IgD-negative memory B cell (primary cell): ENCODE results near the gene PKNOX2. TPM values are rescaled to one million over a fixed set of nuclear protein-coding genes. Genes with fewer than 3 reads are reported as not detected.

Experiments used
- H3K27ac Mint-ChIP-seq, 3 donors: one replicate each; pipeline ENCODE4 v1.8.0; 2020 to 2022; ENCODE audit warnings: mild to moderate bottlenecking in 3 of 3, mixed read lengths in 3 of 3, moderate library complexity in 1 of 3
- H3K27me3 Mint-ChIP-seq: one replicate; pipeline ENCODE4 v1.8.0; 2021; ENCODE audit warnings: mixed read lengths
- H3K36me3 Mint-ChIP-seq: one replicate; pipeline ENCODE4 v1.8.0; 2020; ENCODE audit warnings: mild to moderate bottlenecking, mixed read lengths
- H3K4me1 Mint-ChIP-seq, 3 donors: one replicate each; pipeline ENCODE4 v1.8.0; 2020 to 2022; ENCODE audit warnings: mixed read lengths in 3 of 3, mild to moderate bottlenecking in 1 of 3
- H3K4me3 Mint-ChIP-seq, 4 donors: one replicate each; pipeline ENCODE4 v1.8.0; 2020 to 2022; ENCODE audit warnings: mild to moderate bottlenecking in 4 of 4, mixed read lengths in 4 of 4, moderate library complexity in 3 of 4
- H3K9me3 Mint-ChIP-seq, 3 donors: one replicate each; pipeline ENCODE4 v1.8.0; 2020 to 2021; ENCODE audit warnings: mixed read lengths in 3 of 3, mild to moderate bottlenecking in 1 of 3
- polyA plus RNA-seq: library from polyadenylated mRNA; unstranded; fragments of 300-500 nt; fragmentation: Illumina TruSeq; gene quantifications from one replicate; pipeline ENCODE4 v1.2.3, GENCODE V29; 2021

PKNOX2 gene
- polyA plus RNA-seq, 1 donor from 2014 or later, result not detected

DNA sequence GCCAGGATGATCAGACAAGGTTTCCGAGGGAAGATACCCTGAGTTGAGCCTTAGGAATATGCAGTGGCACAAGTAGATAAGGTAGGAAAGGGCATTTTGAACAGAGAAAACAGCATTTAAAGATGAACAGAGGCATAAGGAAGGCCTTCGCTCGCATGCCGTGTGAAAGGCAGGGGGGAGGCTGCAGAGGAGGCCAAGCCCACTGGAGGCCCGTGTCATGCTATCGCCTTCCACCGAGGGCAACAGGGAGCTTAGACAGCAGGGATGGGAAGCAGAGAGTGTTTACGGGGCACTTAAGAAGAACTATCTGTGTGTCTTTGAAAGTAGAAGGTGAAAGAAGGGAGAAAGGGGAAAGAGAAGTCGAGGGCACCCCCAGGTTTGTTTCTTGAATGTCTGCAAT lies 148.3 kb downstream of the PKNOX2 start:
- Mint-ChIP-seq H3K4me1 (peaks cover 0 to 2% (median 0%) of the 10 kb centered on the region in 3 donors), H3K27me3 (peaks cover 17% of the 10 kb centered on the region), H3K4me3 (no peak overlapping the region), H3K9me3 (peaks cover 0 to 8% (median 2%) of the 10 kb centered on the region in 3 donors), H3K36me3 (no peaks in the 10 kb centered on the region), H3K27ac (peak overlapping the region in 1 of 3 donors; percentile 92)

DNA sequence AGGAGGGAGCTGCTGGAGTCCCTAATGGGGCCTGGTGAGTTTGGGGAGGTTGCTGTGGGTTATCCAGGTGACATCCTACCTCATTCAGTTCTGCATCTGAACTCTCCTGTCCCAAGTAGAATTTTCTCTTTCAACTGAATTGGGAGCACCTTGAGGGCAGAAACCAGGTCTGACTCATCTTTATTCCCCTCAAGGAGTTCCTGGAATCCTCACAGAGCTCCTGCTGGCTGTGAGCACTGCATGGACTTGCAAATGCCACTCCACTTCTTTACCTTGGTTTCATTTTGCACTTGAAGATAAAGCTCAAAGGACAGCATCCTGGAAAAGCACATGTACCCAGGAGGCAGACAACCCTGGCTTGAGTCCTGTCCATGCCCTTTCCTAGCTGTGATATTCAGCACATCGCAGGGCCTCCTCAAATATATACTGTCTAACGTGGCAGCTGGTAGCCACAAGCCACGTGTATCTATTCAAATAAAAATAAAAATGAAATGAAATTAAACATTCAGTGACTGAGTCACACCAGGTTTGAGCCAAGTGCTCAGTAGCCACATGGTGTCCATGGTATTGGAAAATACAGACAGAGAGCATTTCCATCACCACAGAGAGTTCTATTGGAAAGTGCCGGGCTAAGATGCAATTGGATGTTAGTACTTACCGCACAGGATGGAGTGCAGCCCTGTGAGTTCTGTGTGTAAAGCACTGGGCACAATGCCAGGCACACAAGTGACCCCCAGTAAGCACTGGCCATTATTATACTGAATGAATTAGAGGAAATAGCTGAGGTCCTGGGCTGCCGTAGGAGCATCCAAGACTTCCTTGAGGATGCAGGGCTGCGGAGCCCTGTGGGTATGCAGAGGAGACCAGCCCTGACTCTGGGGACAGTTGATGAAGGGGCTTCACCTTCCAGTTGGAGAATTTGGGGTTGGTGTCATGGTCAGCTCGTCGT lies 149.0 kb downstream of the PKNOX2 start:
- Mint-ChIP-seq H3K27ac (no peak overlapping the region), H3K4me1 (peaks cover 0 to 2% (median 0%) of the 10 kb centered on the region in 3 donors), H3K36me3 (no peaks in the 10 kb centered on the region), H3K4me3 (no peak overlapping the region), H3K27me3 (peaks cover 18% of the 10 kb centered on the region), H3K9me3 (peaks cover 0 to 8% (median 2%) of the 10 kb centered on the region in 3 donors)

GRCh38 chr11:125314276-125315078 lies 149.9 kb downstream of the PKNOX2 start:
- Mint-ChIP-seq H3K36me3 (no peaks in the 10 kb centered on the region), H3K9me3 (peaks cover 0 to 4% (median 2%) of the 10 kb centered on the region in 3 donors), H3K4me1 (peaks cover 0 to 2% (median 0%) of the 10 kb centered on the region in 3 donors), H3K27me3 (peaks cover 18% of the 10 kb centered on the region), H3K27ac (no peak overlapping the region), H3K4me3 (no peak overlapping the region)

GRCh38 chr11:125315079-125315740 lies 150.7 kb downstream of the PKNOX2 start:
- Mint-ChIP-seq H3K27me3 (peaks cover 13% of the 10 kb centered on the region), H3K36me3 (no peaks in the 10 kb centered on the region), H3K9me3 (peaks cover 0 to 4% (median 2%) of the 10 kb centered on the region in 3 donors), H3K4me3 (peak overlapping the region in 1 of 4 donors; percentile 32), H3K4me1 (peaks cover 0 to 2% (median 0%) of the 10 kb centered on the region in 3 donors), H3K27ac (no peak overlapping the region)

DNA sequence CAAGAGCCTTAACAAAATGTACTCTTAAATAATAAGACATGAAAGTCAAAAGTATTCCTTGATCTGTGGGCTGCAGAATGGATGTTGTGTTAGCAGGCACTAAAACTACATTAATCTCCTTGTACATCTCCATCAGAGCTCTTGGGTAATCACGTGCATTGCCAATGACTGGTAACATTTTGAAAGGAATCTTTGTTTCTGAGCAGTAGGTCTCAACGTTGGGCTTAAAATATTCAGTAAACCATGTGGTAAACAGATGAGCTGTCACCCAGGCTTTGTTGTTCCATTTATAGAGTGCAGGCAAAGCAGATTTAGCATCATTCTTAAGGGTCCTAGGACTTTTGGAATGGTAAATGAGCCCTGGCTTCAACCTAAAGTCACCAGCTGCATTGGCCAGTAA lies 152.9 kb downstream of the PKNOX2 start:
- no peaks in the 10 kb centered on the region for H3K36me3 Mint-ChIP-seq
- H3K27ac Mint-ChIP-seq, result no peak overlapping the region
- peaks cover 0 to 2% (median 0%) of the 10 kb centered on the region in 3 donors for H3K4me1 Mint-ChIP-seq
- peaks cover 0 to 4% (median 2%) of the 10 kb centered on the region in 3 donors for H3K9me3 Mint-ChIP-seq
- no peak overlapping the region for H3K4me3 Mint-ChIP-seq
- H3K27me3 Mint-ChIP-seq, result peaks cover 11% of the 10 kb centered on the region

DNA sequence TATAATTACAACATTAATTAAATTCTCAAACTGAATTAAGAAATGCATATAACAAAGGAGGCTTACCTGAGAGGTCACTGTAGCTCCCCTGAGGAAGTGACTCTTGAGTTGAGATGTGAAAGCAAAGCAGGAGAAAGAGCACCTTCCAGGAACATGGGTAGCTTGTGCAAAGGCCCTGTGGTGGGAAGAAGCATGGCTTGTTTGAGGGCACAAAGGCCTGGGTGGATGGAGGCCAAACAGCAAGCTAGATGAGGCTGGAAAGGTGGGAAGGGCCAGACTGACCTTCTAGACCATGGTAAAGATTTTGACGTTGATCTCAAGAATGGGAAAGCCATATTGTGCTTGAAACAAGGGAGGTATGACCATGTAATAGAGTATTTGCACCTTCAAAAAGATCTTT lies 155.1 kb downstream of the PKNOX2 start:
- Mint-ChIP-seq H3K9me3 (peaks cover 0 to 4% (median 2%) of the 10 kb centered on the region in 3 donors), H3K4me3 (no peak overlapping the region), H3K27ac (no peak overlapping the region), H3K4me1 (no peaks in the 10 kb centered on the region), H3K27me3 (peaks cover 24% of the 10 kb centered on the region), H3K36me3 (no peaks in the 10 kb centered on the region)

DNA sequence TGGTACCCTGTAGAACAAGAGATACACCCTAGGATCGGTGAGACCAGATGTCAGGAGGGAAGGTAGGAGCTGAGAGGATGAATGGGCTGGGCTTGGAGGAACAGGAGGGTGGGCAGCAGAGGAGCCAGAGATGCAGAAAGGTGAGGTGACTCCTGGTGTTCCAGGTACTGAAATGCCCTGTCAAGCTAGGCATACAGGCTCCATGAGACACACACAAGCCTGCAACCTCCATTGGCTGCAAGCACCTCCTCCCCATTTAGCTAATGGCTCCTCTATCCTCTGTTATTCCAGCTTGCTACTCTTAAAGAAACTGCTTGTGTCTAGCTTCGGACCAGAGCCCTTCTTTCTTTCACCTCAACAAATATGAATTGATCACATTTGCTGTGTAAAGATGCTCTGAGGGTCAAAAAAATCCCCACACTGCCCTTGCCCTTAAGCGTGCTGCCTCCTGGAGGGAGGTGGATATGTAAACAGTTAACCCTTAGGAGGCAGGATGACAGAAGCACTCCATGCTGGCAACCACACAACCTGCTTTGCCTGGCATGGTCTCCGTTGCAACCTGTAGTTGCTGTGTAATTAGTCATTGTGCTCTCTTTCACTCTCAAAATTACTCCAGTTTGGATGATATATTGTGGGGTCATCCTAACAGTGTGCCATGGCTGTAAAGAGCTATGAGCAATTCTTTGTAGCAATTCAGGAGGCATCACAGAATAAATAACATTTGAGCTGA lies 156.0 kb downstream of the PKNOX2 start:
- H3K4me3 Mint-ChIP-seq, result no peak overlapping the region
- no peaks in the 10 kb centered on the region for H3K36me3 Mint-ChIP-seq
- no peaks in the 10 kb centered on the region for H3K4me1 Mint-ChIP-seq

DNA sequence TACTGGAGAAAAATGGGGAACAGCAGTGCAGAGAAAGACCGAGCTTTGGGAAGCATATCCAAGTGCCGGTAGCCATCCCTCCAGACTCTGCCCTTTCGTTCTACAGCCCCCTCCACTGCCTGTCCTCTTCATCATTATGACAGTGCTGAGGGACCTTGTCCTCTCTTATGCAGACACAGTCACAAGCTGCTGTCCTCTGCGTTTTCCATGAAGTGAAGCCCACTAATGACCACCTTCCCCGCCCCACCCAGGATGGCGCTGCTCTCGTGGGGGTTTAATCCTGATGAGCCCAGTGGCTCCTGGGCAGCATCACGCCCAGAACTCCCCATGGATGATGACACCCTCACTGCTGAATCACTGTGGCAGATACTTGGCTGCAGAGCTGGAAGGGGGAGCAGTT lies 157.7 kb downstream of the PKNOX2 start:
- Mint-ChIP-seq H3K36me3 (no peaks in the 10 kb centered on the region), H3K4me3 (no peak overlapping the region), H3K9me3 (peaks cover 0 to 2% (median 2%) of the 10 kb centered on the region in 3 donors), H3K4me1 (no peaks in the 10 kb centered on the region), H3K27ac (no peak overlapping the region), H3K27me3 (peaks cover 28% of the 10 kb centered on the region)

More for the DNA sequence above, 156.0 kb downstream of the PKNOX2 start:
- H3K27me3 Mint-ChIP-seq, result peaks cover 24% of the 10 kb centered on the region
- no peak overlapping the region for H3K27ac Mint-ChIP-seq
- H3K9me3 Mint-ChIP-seq, result peaks cover 0 to 4% (median 2%) of the 10 kb centered on the region in 3 donors

- H3K4me1 Mint-ChIP-seq, result no peaks in the 10 kb centered on the region
- H3K4me3 Mint-ChIP-seq, result no peak overlapping the region
- no peaks in the 10 kb centered on the region for H3K9me3 Mint-ChIP-seq
- H3K36me3 Mint-ChIP-seq, result no peaks in the 10 kb centered on the region
- peaks cover 34% of the 10 kb centered on the region for H3K27me3 Mint-ChIP-seq
- no peak overlapping the region for H3K27ac Mint-ChIP-seq
Observed at GRCh38 chr11:125325196-125325595, 160.6 kb downstream of the PKNOX2 start.

DNA sequence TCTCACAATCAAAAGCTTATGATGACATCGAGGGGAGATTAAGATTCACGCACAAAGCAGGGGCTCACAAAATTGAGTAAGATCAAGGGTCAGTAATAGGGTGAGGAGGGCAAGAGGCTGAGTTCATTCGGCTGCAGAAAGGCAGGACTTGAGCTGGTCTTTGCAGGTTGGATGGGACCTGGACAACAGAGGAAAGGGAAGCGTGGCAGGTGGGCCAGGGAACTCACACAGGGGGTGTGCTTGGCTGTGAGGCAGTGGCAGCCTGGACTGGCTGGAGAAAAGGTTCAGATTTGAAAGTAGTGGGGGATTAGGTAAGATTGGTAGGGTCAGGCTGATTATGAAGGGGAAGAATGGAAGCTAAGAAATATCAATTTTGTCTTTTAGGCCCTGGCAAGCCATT lies 161.6 kb downstream of the PKNOX2 start:
- H3K27me3 Mint-ChIP-seq, result peaks cover 34% of the 10 kb centered on the region
- no peaks in the 10 kb centered on the region for H3K9me3 Mint-ChIP-seq
- peak overlapping the region in 1 of 4 donors; percentile 46 for H3K4me3 Mint-ChIP-seq
- no peaks in the 10 kb centered on the region for H3K36me3 Mint-ChIP-seq
- H3K27ac Mint-ChIP-seq, result no peak overlapping the region
- H3K4me1 Mint-ChIP-seq, result no peaks in the 10 kb centered on the region

DNA sequence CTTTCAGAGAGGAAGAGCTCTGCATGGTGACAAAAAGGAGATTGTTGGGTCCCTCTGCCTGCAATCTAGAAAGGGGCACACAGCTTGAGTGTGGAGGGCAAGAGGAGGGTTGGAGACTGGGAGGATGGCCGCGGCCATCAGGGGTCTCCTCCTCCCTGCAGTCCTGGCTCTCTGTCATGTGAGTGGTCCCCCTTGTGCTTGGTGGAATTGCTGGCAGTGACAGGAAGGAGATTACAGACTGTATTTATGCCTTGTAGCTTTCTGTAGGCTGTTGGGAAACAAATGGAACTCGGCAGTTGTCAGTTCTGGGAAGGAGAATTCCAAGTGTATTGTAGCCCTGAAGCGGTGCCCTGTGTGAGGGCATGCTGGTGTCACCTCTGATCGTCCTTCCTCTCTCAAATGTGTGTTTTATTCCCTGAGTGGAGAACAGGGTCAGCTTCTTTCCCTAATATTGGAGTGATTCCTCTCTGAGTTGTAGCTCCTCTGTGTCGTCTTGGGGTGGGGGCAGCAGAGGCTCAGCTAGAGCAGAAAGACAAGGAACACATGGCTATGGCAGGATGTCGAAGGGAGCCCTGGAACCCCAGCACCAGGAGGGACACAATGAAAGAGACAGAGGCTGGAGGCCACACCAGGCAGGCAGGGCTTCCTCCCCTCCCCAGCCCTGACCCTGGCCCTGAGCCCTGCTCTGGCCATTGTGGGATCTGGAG lies 163.1 kb downstream of the PKNOX2 start:
- Mint-ChIP-seq H3K27me3 (peaks cover 32% of the 10 kb centered on the region), H3K4me1 (no peaks in the 10 kb centered on the region), H3K27ac (peak overlapping the region in 1 of 3 donors; percentile 39), H3K9me3 (no peaks in the 10 kb centered on the region), H3K4me3 (no peak overlapping the region), H3K36me3 (no peaks in the 10 kb centered on the region)

- Mint-ChIP-seq H3K4me1 (no peaks in the 10 kb centered on the region), H3K27ac (no peak overlapping the region), H3K9me3 (no peaks in the 10 kb centered on the region), H3K27me3 (peaks cover 28% of the 10 kb centered on the region), H3K4me3 (no peak overlapping the region), H3K36me3 (no peaks in the 10 kb centered on the region)
Observed at GRCh38 chr11:125328225-125328580, 163.7 kb downstream of the PKNOX2 start.

GRCh38 chr11:125329786-125330185 lies 165.2 kb downstream of the PKNOX2 start:
- no peak overlapping the region for H3K4me3 Mint-ChIP-seq
- no peaks in the 10 kb centered on the region for H3K36me3 Mint-ChIP-seq
- H3K4me1 Mint-ChIP-seq, result no peaks in the 10 kb centered on the region
- peaks cover 21% of the 10 kb centered on the region for H3K27me3 Mint-ChIP-seq
- H3K9me3 Mint-ChIP-seq, result no peaks in the 10 kb centered on the region
- no peak overlapping the region for H3K27ac Mint-ChIP-seq
